ENCODE measurements around the gene KIF21B. TPM values are rescaled to one million over a fixed set of nuclear protein-coding genes. Genes with fewer than 3 reads are reported as not detected.

KIF21B gene
- polyA plus RNA-seq, 1 experiment, result 0.10 TPM

DNA sequence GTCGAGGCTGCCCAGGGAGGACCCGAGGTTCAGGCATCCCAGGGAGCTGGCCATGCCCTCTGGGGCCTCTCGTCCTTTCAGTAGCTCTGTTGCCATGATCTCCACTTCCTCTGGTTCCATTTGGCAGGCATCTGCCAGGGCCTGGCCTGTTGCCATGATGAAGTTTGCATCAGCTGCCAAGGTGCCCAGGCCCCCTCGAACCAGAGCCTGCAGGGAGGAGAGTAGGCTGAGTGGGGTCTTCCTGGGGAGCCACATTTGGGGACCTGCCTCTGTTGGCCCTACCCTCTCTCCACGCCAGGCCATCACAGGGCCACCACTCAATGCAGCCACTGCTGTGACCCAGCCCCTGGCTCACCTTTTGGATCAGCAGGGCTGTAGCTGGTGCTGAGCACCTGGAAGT lies 16.4 kb upstream of the KIF21B start:
- Histone ChIP-seq H3K36me3 (ENCODE audit: control insufficient read depth, insufficient read depth, low read length) (no peaks in the 10 kb centered on the region), H3K4me3 (ENCODE audit: low read depth, low read length) (no peak overlapping the region), H3K27me3 (ENCODE audit: control insufficient read depth, insufficient read depth, low read length) (peaks cover 4% of the 10 kb centered on the region)
- POLR2A ChIA-PET, result no interaction called here
- no peak for DNase-seq (ENCODE audit: low read depth)
- TF ChIP-seq, protein P1, sequence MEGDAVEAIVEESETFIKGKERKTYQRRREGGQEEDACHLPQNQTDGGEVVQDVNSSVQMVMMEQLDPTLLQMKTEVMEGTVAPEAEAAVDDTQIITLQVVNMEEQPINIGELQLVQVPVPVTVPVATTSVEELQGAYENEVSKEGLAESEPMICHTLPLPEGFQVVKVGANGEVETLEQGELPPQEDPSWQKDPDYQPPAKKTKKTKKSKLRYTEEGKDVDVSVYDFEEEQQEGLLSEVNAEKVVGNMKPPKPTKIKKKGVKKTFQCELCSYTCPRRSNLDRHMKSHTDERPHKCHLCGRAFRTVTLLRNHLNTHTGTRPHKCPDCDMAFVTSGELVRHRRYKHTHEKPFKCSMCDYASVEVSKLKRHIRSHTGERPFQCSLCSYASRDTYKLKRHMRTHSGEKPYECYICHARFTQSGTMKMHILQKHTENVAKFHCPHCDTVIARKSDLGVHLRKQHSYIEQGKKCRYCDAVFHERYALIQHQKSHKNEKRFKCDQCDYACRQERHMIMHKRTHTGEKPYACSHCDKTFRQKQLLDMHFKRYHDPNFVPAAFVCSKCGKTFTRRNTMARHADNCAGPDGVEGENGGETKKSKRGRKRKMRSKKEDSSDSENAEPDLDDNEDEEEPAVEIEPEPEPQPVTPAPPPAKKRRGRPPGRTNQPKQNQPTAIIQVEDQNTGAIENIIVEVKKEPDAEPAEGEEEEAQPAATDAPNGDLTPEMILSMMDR (IDR thresholded peaks at IDR 0.05; ENCODE audit: insufficient read depth, low read depth, low read length), result no peak
- CTCF ChIA-PET, result interaction anchor here (1.1 to 6.4 kb wide), 3 partner anchors 24 to 151 kb away, joined by 3 to 65 read pairs (median 4); partner anchors contain the start of gene IGFN1

DNA sequence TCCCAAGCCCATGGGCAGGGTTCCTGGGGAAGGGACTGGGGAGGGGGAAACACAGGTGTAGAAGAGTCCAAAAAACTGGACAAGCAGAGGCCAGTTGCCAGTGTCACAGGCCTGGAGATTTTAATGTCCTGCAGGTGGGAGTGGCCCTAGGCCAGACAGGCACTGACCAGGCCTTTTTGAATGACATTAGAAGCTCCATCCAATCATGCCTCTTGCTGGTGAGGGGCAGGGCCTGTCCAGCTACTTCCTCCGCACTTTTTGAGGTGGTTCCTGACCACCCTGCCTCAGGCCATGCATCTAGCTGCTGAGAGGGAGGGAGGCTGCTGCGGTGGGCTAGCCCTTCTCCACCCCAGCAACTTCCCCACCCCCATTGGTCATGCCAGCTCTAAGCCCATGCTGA lies 15.9 kb upstream of the KIF21B start:
- CTCF ChIA-PET, result interaction anchor here (1.1 to 6.4 kb wide), 4 partner anchors 14 to 151 kb away, joined by 3 to 65 read pairs (median 4); partner anchors contain the start of gene IGFN1
- peaks cover 4% of the 10 kb centered on the region for H3K27me3 ChIP-seq (ENCODE audit: control insufficient read depth, insufficient read depth, low read length)
- POLR2A ChIA-PET, result no interaction called here

DNA sequence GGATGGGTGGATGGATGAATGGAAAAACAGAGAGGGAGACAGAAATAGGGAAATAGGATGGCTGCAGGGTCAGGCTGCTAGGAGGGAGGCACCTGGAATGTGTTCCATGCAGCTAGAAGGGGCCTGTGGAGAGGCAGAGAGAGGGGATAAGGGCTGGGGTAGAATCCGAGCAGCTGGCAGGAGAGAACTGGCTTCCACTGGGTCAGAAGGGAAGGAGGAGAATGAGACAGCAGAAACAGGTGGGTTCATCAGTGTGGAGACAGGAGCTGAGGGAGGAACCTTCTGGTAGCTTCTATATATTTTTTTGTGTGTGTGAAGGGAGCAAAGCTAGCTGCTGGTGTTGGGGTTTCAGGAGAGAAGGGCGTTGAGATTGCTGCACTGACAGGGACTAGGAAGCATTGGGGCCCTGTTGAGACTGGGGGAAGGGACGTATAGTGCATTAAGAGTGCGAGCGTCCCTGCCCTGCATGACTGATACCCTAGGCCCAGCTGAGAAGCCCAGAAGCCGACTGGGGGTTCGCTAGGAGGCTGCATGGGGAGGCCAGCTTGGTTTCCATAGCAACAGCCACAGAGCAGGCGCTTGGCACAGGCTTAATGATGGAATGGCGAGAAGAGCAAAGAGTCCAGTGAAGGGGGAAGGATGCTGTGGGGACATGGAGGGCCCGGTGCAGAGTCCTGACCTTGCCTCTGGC lies 14.8 kb upstream of the KIF21B start:
- no peak for DNase-seq (ENCODE audit: low read depth)

More for the DNA sequence above, 15.9 kb upstream of the KIF21B start:
- DNase-seq (ENCODE audit: low read depth), result no peak
- TF ChIP-seq, protein P1 (IDR thresholded peaks at IDR 0.05; ENCODE audit: insufficient read depth, low read depth, low read length), result no peak
- Histone ChIP-seq H3K4me3 (ENCODE audit: low read depth, low read length) (no peak overlapping the region), H3K36me3 (ENCODE audit: control insufficient read depth, insufficient read depth, low read length) (no peaks in the 10 kb centered on the region)

DNA sequence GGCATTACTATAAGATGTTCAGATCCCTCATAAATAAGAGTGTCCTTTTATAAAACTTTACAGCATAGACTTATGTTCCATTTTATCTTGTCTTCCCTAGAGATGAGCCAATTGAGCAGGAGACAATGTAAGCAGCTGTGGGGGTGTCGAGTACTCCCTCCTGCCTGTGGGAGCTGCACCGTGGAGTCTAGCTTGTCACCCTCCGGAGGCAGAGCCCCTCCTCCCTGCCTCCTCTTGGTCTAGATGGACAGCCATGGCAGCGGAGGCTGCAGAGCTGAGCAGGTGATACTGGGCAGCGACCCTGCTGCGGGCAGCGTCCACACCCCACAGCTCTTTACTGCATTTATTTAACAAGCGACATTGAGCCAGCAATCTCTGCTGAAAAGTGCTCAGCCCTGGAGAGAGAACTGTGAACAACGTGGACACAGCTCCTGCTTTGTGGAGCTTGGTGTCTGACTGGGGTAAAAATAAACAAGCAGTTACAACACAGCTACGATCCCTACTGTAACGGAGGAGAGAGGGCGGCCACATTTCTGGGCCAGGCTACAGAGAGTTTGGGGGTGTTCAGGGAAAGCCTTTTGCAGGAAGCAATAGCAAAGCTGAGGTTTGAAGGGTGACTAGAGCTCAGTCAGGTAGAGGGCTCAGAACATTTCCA lies 12.8 kb upstream of the KIF21B start:
- ChIA-PET POLR2A (no interaction called here), CTCF (interaction anchor here (0.6 to 1.9 kb wide), 4 partner anchors 8 to 414 kb away, joined by 3 to 5 read pairs (median 4); no protein-coding TSS in a partner anchor)
- H3K4me3 ChIP-seq (ENCODE audit: low read depth, low read length), result no peak overlapping the region
- no peaks in the 10 kb centered on the region for H3K36me3 ChIP-seq (ENCODE audit: control insufficient read depth, insufficient read depth, low read length)
- DNase-seq (ENCODE audit: low read depth), result no peak
- TF ChIP-seq, protein P1 (IDR thresholded peaks at IDR 0.05; ENCODE audit: insufficient read depth, low read depth, low read length), result no peak
- H3K27me3 ChIP-seq (ENCODE audit: control insufficient read depth, insufficient read depth, low read length), result peaks cover 2% of the 10 kb centered on the region

More for the DNA sequence above, 14.8 kb upstream of the KIF21B start:
- Histone ChIP-seq H3K4me3 (ENCODE audit: low read depth, low read length) (no peak overlapping the region), H3K36me3 (ENCODE audit: control insufficient read depth, insufficient read depth, low read length) (no peaks in the 10 kb centered on the region), H3K27me3 (ENCODE audit: control insufficient read depth, insufficient read depth, low read length) (peaks cover 4% of the 10 kb centered on the region)
- POLR2A ChIA-PET, result interaction anchor here (0.7 kb wide), 1 partner anchor 18 kb away, joined by 3 read pairs; no protein-coding TSS in a partner anchor
- CTCF ChIA-PET, result interaction anchor here (1.2 to 6.4 kb wide), 3 partner anchors 13 to 67 kb away, joined by 3 to 65 read pairs (median 3); partner anchors contain the start of gene KIF21B
- TF ChIP-seq, protein P1 (IDR thresholded peaks at IDR 0.05; ENCODE audit: insufficient read depth, low read depth, low read length), result no peak

DNA sequence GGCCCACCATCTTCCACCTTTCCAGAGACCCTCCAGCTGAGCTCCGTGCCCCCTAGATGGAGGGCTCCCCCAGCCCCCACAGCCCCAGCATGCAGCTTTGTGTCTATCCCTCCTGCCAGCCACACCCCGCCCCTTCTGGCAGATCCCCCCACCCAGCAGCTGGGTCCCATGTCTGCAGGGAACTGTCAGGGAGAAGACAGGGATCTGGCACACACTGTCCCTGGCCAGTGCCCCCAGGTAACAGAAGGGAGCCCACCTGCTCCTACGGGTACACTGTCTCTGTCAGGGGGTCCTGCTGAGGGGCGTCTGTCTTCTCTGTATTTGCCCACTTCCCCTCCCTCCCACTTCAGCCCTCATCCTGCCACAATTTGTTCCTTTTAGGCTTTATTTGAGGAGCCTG lies 11.2 kb upstream of the KIF21B start:
- ChIA-PET CTCF (interaction anchor here (1.4 kb wide), 1 partner anchor 9 kb away, joined by 4 read pairs; no protein-coding TSS in a partner anchor), POLR2A (no interaction called here)
- H3K27me3 ChIP-seq (ENCODE audit: control insufficient read depth, insufficient read depth, low read length), result peaks cover 2% of the 10 kb centered on the region
- DNase-seq (ENCODE audit: low read depth), result no peak
- no peaks in the 10 kb centered on the region for H3K36me3 ChIP-seq (ENCODE audit: control insufficient read depth, insufficient read depth, low read length)
- TF ChIP-seq, protein P1 (IDR thresholded peaks at IDR 0.05; ENCODE audit: insufficient read depth, low read depth, low read length), result no peak
- H3K4me3 ChIP-seq (ENCODE audit: low read depth, low read length), result no peak overlapping the region

Data from BJ (cell line).